ENCODE results near the gene RPS6KB2. TPM values are rescaled to one million over a fixed set of nuclear protein-coding genes. Genes with fewer than 3 reads are reported as not detected.

The RPS6KB2 gene
- total RNA-seq, 4 donors from 2014 or later = 22.2 to 35.4 (median 27.0) TPM

DNA sequence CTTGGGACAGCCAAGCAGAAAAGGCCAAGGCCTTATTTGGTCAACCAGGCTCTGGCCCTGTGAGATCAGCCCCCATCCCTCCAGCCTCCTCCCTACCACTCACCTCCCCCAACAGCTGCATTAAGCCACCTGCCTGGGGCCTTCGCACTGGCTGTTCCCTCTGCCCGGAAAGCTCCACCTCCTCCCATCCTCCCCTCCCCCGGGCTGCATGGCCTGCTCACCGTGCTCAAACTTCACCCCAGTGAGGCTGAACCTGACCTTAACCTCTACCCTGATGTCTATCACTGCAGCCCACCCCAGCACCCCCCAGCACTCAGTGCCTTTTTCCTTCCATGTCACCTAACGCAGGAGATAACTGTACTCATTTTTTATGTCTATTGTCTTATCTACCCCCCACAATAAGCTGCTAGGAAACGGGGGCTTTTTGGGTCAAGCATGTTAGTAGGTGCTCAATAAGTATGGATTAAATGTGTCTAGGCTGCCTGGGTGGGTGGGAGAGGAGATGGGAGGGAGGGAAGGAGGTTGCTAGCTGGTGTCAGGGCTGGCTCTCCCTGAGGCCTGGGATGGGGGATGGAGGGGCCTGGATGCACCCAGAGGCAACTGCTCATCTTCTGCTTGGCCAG is 8.3 kb downstream of the RPS6KB2 start:
- TF ChIP-seq, protein P1, sequence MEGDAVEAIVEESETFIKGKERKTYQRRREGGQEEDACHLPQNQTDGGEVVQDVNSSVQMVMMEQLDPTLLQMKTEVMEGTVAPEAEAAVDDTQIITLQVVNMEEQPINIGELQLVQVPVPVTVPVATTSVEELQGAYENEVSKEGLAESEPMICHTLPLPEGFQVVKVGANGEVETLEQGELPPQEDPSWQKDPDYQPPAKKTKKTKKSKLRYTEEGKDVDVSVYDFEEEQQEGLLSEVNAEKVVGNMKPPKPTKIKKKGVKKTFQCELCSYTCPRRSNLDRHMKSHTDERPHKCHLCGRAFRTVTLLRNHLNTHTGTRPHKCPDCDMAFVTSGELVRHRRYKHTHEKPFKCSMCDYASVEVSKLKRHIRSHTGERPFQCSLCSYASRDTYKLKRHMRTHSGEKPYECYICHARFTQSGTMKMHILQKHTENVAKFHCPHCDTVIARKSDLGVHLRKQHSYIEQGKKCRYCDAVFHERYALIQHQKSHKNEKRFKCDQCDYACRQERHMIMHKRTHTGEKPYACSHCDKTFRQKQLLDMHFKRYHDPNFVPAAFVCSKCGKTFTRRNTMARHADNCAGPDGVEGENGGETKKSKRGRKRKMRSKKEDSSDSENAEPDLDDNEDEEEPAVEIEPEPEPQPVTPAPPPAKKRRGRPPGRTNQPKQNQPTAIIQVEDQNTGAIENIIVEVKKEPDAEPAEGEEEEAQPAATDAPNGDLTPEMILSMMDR (IDR thresholded peaks at IDR 0.05; ENCODE audit: low read depth) = no peak

DNA sequence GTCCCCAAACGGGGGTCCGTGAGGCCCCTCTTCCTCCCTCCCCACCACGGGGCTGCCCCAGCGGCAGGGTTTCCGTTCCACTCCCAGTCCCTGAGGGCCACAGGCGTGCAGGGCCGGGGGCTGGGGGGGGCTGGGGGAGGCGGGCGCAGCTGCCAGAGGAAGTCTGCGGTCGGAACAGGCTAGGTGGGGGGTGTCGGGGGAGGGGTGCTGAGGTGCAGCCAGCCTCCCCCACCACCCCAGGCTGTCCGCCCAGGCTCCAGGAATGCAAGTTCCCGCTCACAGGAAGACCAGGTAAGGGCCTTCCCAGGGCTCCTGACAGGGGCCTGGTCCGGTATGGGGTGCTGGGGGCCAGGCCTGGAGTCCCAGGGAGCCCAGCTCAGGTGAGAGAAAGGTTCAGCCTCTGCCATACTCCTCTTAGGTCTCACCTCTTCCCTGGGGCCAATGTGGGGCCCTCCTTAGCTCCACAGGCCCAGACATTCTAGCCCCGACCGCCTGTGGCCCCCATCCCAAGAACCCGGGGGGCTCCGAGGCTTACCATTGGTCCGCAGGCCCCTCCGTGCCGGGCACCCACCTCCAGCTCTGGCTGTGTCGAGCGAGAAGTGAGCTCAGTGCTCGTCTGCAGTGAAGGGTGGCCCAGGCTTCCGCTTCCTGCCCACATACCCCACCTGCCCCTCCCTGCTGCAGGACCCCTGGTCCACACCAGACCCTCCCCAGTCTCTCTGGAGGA is 9.0 kb downstream of the RPS6KB2 start, which contains the start of gene PTPRCAP:
PTPRCAP (minus strand) TSS at position 601 of the 727 bp plus-strand sequence; CDS start at position 538, 63 bp downstream.
- TF ChIP-seq, protein P1 (IDR thresholded peaks at IDR 0.05; ENCODE audit: low read depth) = no peak

DNA sequence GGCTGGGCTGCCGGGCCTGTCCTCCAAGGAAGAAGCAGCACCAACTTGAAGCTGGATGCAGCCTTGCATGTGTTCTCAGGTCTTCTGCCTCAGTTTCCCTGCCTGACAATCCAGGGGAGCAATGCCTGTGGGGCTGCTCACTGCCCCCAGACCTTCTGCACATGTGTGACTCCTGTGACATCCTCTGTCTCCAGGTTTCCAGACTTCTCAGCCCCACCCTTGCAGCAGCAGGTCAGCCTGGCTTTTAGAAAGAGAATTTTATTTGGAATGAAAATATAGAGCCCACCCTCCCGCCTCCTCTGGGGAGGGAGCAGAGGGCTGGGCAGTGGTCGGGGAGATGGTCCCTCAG is 9.5 kb downstream of the RPS6KB2 start:
- TF ChIP-seq, protein P1 (IDR thresholded peaks at IDR 0.05; ENCODE audit: low read depth) = no peak

DNA sequence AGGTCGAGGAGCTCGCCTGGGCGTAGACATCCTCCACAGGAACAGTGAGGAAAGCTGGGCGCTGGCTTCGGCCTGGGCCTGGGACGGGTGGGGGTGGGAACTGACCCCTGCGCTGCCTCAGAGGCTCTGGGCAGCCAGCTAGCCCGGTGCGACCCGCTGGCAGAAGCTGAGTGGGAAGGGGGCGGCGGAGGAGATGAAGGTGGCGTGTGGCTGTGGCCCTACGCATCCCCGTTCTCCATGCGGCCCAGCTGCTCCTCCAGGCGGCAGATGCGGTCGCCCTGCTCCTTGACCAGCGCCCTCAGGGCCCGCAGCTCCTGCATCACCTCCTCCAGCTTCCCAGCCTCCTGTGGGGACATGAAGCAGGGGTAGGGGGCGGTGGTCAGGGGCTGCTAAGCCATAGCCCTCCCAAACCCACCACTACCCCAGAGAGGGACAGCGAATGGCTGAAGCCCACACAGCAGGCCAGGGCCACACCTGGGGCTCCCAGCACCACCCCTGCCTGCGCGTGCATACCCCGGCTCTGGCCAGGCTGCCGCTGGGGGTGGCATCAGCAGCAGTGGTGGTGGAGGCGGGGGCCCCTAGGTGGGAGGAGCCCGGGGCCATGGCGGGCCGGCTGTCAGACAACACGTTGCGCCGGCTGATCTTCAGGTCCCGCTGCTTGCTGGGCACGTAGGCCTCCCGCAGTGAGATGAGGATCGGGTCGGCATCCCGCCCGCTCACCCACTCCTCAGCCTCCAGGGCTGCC is 10.0 kb downstream of the RPS6KB2 start:
- TF ChIP-seq, protein P1 (IDR thresholded peaks at IDR 0.05; ENCODE audit: low read depth) = no peak

DNA sequence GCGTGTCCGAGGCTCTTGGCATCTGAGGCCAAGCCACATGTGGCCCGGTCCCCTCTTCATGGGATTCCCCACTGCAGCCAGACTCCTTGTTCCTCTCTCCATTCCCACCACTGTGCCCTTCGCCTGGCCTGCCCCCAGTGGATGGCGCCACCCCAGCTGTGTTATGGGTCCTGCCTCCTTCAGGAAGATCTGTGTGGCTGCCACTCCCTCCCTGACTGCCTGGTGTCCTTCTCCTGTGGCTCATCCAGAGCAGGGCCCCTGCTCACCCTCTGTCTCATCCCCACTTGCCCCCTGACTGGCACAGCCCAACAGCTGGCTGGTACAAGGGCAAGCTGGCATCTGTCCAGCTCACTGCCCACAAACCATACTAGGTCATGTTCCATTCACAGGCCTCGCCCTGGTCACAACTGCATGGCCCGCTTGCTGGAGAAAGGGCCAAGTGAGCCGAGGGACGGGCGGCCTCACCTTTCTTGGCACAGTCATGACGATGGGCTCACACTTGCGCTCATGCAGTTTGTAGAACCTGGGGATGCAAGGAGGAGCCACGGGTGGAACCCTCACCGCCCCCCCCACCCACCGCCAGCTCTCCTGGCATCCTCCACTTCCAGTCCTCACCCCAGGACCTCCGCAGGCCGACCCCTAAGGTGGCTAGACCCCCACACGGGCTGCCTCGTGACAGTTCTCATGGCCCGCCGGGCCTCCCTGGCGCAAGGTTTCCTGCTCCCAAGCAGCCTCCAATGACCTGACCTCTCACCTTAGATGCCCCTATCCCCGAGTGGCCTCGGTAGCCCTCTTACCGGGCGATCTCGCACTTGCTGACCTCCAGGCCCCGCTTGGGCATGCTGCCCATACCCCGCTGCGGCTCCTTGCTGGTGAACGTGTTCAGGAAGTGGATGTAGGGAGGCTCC is 11.3 kb downstream of the RPS6KB2 start:
- TF ChIP-seq, protein P1 (IDR thresholded peaks at IDR 0.05; ENCODE audit: low read depth) = no peak

DNA sequence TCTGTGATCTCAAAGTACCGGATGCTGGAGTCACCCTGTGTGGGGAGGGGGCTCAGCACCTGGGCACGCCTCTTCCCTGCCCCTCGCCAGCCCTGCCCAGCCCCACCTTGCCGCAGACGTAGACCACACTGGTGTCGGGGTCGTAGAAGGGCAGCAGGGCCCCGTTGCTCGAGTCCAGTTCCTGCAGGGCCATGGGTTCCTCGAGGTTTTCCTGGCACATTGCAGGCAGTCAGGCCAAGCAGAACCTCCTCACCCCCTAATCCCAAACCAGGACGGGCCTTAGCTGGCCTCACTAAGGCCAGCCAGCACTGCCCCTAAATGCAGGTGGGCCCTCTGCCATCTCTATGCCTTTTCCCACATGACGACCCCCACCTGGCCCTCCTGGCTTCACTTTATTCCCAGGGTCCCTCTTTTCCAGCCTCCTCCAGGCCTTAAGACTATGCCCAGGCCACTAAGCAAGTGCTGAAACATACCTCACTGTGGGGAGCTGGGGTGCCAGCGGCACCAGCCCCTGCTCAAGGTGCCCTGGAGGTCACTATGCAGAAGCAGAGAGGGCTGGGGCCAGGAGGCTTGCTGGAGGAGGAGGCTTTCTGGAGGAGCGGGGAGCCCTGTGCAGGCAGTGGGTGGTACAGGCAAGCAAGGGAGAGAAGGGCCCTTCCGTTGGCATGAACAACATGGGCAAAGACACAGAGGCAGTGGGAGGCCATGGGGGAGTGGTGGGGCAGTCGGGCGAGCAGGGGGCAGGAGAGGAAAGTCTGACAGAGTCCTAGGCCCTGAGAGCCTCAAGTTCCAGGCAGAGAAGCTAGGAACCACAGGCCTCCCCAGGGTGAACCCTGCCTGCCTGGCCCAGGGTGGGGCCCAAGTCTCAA is 12.2 kb downstream of the RPS6KB2 start:
- TF ChIP-seq, protein P1 (IDR thresholded peaks at IDR 0.05; ENCODE audit: low read depth) = no peak

Data from subcutaneous adipose tissue (tissue), 4 donors.